WTC11 (cell line): ENCODE measurements around the gene AQP1. TPM values are rescaled to one million over a fixed set of nuclear protein-coding genes. Genes with fewer than 3 reads are reported as not detected.
A peak's percentile ranks its signal among the peaks of the same experiment; 100 is the strongest.

ENCODE experiments used
- ATAC-seq: fragments of 200-7000 bp; cut with Tn5 transposase; 2 replicates; pipeline ENCODE4 v1.10.0; 2021; ENCODE audit warnings: mild to moderate bottlenecking, moderate library complexity
- CTCF ChIA-PET: fragments of 300-600 bp; sonication (Branson Sonifier 250); formaldehyde crosslinking; loops from one replicate; lab custom pipeline; 2021; ENCODE audit warnings: antibody characterized with exemption; lab: Charles Lee
- POLR2A ChIA-PET: fragments of 350-600 bp; sonication (Branson Sonifier 250); formaldehyde crosslinking; loops from one replicate; lab custom pipeline; 2021; ENCODE audit warnings: antibody characterized with exemption; lab: Charles Lee
- DNase-seq: peaks from one replicate; pipeline ENCODE4 v3.0.0; 2021; ENCODE audit warnings: low spot score
- H3K27ac Mint-ChIP-seq: 2 replicates; pipeline ENCODE4 v1.8.0; 2021; ENCODE audit warnings: mixed read lengths
- H3K27me3 Mint-ChIP-seq: 2 replicates; pipeline ENCODE4 v1.8.0; 2021; ENCODE audit warnings: low read depth, mild to moderate bottlenecking, moderate library complexity, mixed read lengths
- H3K36me3 Mint-ChIP-seq: 2 replicates; pipeline ENCODE4 v1.8.0; 2021; ENCODE audit warnings: mixed read lengths
- H3K4me1 Mint-ChIP-seq: 2 replicates; pipeline ENCODE4 v1.8.0; 2022; ENCODE audit warnings: mixed read lengths
- H3K4me3 Mint-ChIP-seq: 2 replicates; pipeline ENCODE4 v1.8.0; 2021; ENCODE audit warnings: mild to moderate bottlenecking, moderate library complexity, mixed read lengths
- H3K9me3 Mint-ChIP-seq: 2 replicates; pipeline ENCODE4 v1.8.0; 2021; ENCODE audit warnings: mixed read lengths
- ARID4B ChIP-seq: sonication (generic); formaldehyde crosslinking; IDR thresholded peaks from 2 replicates; pipeline ENCODE4 v1.8.0; 2023; ENCODE audit warnings: missing genetic modification reagents, mild to moderate bottlenecking, borderline replicate concordance
- ERG ChIP-seq: fragments of 250-450 bp; sonication (Bioruptor Pico); IDR thresholded peaks from 2 replicates; pipeline ENCODE4 v1.8.0; 2021; ENCODE audit warnings: mild to moderate bottlenecking
- ETV6 ChIP-seq: sonication (generic); formaldehyde crosslinking; IDR thresholded peaks from 2 replicates; pipeline ENCODE4 v1.8.1; 2022; ENCODE audit warnings: mild to moderate bottlenecking, missing genetic modification reagents
- HMGA2 ChIP-seq: fragments of 250-450 bp; sonication (Bioruptor Pico); IDR thresholded peaks from 2 replicates; pipeline ENCODE4 v1.4.0; 2021; ENCODE audit warnings: mild to moderate bottlenecking, moderate library complexity
- NFYB ChIP-seq: sonication (generic); formaldehyde crosslinking; conservative IDR thresholded peaks from 2 replicates; pipeline ENCODE4 v1.8.0; 2022; ENCODE audit warnings: low read depth, missing genetic modification reagents
- NR2C2 ChIP-seq: sonication (generic); formaldehyde crosslinking; IDR thresholded peaks from 2 replicates; pipeline ENCODE4 v1.8.0; 2022; ENCODE audit warnings: mild to moderate bottlenecking, missing genetic modification reagents
- SOX15 ChIP-seq: fragments of 250-450 bp; sonication (Bioruptor Pico); IDR thresholded peaks from 2 replicates; pipeline ENCODE4 v1.9.0; 2021; ENCODE audit warnings: mild to moderate bottlenecking
- SP1 ChIP-seq: sonication (generic); formaldehyde crosslinking; conservative IDR thresholded peaks from 2 replicates; pipeline ENCODE4 v1.8.1; 2022; ENCODE audit warnings: missing genetic modification reagents
- TEAD1 ChIP-seq: sonication (generic); formaldehyde crosslinking; IDR thresholded peaks from 2 replicates; pipeline ENCODE4 v1.8.0; 2022; ENCODE audit warnings: mild to moderate bottlenecking, missing genetic modification reagents
- ZNF121 ChIP-seq: sonication (generic); formaldehyde crosslinking; IDR thresholded peaks from 2 replicates; pipeline ENCODE4 v1.8.0; 2023; ENCODE audit warnings: missing genetic modification reagents
- ZNF219 ChIP-seq: sonication (generic); formaldehyde crosslinking; IDR thresholded peaks from 2 replicates; pipeline ENCODE4 v1.8.0; 2023; ENCODE audit warnings: missing genetic modification reagents, mild to moderate bottlenecking, borderline replicate concordance
- ZNF232 ChIP-seq: sonication (generic); formaldehyde crosslinking; IDR thresholded peaks from 2 replicates; pipeline ENCODE4 v1.8.0; 2022; ENCODE audit warnings: mild to moderate bottlenecking, missing genetic modification reagents
- ZNF317 ChIP-seq: sonication (generic); formaldehyde crosslinking; IDR thresholded peaks from 2 replicates; pipeline ENCODE4 v1.8.1; 2023; ENCODE audit warnings: low read depth, mild to moderate bottlenecking, moderate library complexity, missing genetic modification reagents, borderline replicate concordance
- ZNF396 ChIP-seq: fragments of 250-450 bp; sonication (Bioruptor Pico); IDR thresholded peaks from 2 replicates; pipeline ENCODE4 v1.8.0; 2021; ENCODE audit warnings: mild to moderate bottlenecking, moderate library complexity, borderline replicate concordance
- total RNA-seq: library from RNA; stranded (reverse); gene quantifications from 3 replicates; pipeline ENCODE4 v1.2.3, GENCODE V29; 2021
- TF ChIP-seq, protein P1 (sequence below): sonication (generic); formaldehyde crosslinking; IDR thresholded peaks from 2 replicates; pipeline ENCODE4 v1.8.0; 2022; ENCODE audit warnings: missing genetic modification reagents
- TF ChIP-seq, protein P2 (sequence below): sonication (generic); formaldehyde crosslinking; IDR thresholded peaks from 2 replicates; pipeline ENCODE4 v1.8.1; 2023; ENCODE audit warnings: mild to moderate bottlenecking, missing genetic modification reagents, moderate library complexity
- TF ChIP-seq, protein P3 (sequence below): fragments of 200-600 bp; IDR thresholded peaks from 2 replicates; pipeline ENCODE4 v1.8.0; 2022; ENCODE audit warnings: antibody characterized with exemption
- TF ChIP-seq, protein P4 (sequence below): sonication (generic); formaldehyde crosslinking; conservative IDR thresholded peaks from 2 replicates; pipeline ENCODE4 v1.8.1; 2023; ENCODE audit warnings: mild to moderate bottlenecking, low read depth, missing genetic modification reagents, moderate library complexity
- TF ChIP-seq, protein P5 (sequence below): sonication (generic); formaldehyde crosslinking; IDR thresholded peaks from 2 replicates; pipeline ENCODE4 v1.8.1; 2023; ENCODE audit warnings: mild to moderate bottlenecking, missing genetic modification reagents, moderate library complexity

AQP1 gene
- total RNA-seq, 1 experiment from 2014 or later: 0.81 TPM

DNA sequence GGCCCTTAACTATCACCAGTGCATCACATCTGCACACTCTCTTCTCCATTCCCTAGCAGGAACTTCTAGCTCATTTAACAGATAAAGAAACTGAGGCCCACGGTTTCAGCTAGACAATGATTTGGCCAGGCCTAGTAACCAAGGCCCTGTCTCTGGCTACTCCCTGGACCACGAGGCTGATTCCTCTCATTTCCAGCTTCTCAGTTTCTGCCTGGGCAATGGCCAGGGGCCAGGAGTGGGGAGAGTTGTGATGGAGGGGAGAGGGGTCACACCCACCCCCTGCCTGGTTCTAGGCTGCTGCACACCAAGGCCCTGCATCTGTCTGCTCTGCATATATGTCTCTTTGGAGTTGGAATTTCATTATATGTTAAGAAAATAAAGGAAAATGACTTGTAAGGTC is 13.5 kb downstream of the AQP1 start:
- no peaks in the 10 kb centered on the region for H3K4me1 Mint-ChIP-seq
- no peak overlapping the region for H3K27ac Mint-ChIP-seq
- H3K9me3 Mint-ChIP-seq: peaks cover 13% of the 10 kb centered on the region
- no peak overlapping the region for H3K4me3 Mint-ChIP-seq
- POLR2A ChIA-PET: no interaction called here
- DNase-seq (no peak), ATAC-seq (no peak)
- CTCF ChIA-PET: interaction anchor here (0.9 to 2.0 kb wide), 4 partner anchors 13 to 197 kb away, joined by 3 to 6 read pairs (median 5); no protein-coding TSS in a partner anchor
- no peak for TF ChIP-seq ZNF232 (CRISPR knock-in tag)
- TF ChIP-seq ETV6 (CRISPR knock-in tag): no peak
- TF ChIP-seq, protein P1, sequence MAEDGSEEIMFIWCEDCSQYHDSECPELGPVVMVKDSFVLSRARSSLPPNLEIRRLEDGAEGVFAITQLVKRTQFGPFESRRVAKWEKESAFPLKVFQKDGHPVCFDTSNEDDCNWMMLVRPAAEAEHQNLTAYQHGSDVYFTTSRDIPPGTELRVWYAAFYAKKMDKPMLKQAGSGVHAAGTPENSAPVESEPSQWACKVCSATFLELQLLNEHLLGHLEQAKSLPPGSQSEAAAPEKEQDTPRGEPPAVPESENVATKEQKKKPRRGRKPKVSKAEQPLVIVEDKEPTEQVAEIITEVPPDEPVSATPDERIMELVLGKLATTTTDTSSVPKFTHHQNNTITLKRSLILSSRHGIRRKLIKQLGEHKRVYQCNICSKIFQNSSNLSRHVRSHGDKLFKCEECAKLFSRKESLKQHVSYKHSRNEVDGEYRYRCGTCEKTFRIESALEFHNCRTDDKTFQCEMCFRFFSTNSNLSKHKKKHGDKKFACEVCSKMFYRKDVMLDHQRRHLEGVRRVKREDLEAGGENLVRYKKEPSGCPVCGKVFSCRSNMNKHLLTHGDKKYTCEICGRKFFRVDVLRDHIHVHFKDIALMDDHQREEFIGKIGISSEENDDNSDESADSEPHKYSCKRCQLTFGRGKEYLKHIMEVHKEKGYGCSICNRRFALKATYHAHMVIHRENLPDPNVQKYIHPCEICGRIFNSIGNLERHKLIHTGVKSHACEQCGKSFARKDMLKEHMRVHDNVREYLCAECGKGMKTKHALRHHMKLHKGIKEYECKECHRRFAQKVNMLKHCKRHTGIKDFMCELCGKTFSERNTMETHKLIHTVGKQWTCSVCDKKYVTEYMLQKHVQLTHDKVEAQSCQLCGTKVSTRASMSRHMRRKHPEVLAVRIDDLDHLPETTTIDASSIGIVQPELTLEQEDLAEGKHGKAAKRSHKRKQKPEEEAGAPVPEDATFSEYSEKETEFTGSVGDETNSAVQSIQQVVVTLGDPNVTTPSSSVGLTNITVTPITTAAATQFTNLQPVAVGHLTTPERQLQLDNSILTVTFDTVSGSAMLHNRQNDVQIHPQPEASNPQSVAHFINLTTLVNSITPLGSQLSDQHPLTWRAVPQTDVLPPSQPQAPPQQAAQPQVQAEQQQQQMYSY (CRISPR knock-in tag): no peak
- TF ChIP-seq SOX15: no peak
- TF ChIP-seq, protein P2, sequence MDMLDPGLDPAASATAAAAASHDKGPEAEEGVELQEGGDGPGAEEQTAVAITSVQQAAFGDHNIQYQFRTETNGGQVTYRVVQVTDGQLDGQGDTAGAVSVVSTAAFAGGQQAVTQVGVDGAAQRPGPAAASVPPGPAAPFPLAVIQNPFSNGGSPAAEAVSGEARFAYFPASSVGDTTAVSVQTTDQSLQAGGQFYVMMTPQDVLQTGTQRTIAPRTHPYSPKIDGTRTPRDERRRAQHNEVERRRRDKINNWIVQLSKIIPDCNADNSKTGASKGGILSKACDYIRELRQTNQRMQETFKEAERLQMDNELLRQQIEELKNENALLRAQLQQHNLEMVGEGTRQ (CRISPR knock-in tag): no peak
- no peak for TF ChIP-seq ZNF396 (CRISPR knock-in tag)
- no peak for TF ChIP-seq ZNF121 (CRISPR knock-in tag)
- TF ChIP-seq SP1 (CRISPR knock-in tag): no peak
- TF ChIP-seq ZNF317: no peak
- TF ChIP-seq, protein P3, sequence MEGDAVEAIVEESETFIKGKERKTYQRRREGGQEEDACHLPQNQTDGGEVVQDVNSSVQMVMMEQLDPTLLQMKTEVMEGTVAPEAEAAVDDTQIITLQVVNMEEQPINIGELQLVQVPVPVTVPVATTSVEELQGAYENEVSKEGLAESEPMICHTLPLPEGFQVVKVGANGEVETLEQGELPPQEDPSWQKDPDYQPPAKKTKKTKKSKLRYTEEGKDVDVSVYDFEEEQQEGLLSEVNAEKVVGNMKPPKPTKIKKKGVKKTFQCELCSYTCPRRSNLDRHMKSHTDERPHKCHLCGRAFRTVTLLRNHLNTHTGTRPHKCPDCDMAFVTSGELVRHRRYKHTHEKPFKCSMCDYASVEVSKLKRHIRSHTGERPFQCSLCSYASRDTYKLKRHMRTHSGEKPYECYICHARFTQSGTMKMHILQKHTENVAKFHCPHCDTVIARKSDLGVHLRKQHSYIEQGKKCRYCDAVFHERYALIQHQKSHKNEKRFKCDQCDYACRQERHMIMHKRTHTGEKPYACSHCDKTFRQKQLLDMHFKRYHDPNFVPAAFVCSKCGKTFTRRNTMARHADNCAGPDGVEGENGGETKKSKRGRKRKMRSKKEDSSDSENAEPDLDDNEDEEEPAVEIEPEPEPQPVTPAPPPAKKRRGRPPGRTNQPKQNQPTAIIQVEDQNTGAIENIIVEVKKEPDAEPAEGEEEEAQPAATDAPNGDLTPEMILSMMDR: no peak
- no peak for TF ChIP-seq HMGA2
- no peaks in the 10 kb centered on the region for H3K36me3 Mint-ChIP-seq
- no peaks in the 10 kb centered on the region for H3K27me3 Mint-ChIP-seq

DNA sequence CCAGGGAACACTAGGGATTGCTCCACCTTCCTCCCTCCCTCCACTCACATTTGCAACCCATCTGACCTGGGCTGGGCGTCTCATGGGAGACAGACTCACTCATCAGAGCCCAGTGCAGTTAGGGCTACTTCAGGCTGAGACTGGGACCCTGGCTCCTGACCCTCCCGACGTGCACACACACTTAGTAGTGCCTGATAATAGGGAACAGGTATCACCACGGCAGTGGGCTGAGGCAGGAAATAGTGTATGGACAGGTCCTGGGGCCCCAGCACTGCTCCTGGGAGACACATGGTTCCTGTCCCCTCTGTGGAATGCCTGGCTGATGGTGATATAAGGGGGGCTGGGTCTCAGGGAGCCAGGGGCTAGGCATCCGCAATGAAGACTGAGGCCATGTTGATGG is 14.3 kb downstream of the AQP1 start:
- ChIA-PET POLR2A (no interaction called here), CTCF (no interaction called here)
- no peaks in the 10 kb centered on the region for H3K36me3 Mint-ChIP-seq
- no peaks in the 10 kb centered on the region for H3K4me1 Mint-ChIP-seq
- no peak overlapping the region for H3K27ac Mint-ChIP-seq
- H3K27me3 Mint-ChIP-seq: no peaks in the 10 kb centered on the region
- H3K4me3 Mint-ChIP-seq: no peak overlapping the region
- no peak for ATAC-seq
- peak; percentile 5 for DNase-seq
- H3K9me3 Mint-ChIP-seq: peaks cover 13% of the 10 kb centered on the region
- TF ChIP-seq ERG (no peak), NR2C2 (no peak), ARID4B (no peak), ETV6 (CRISPR knock-in tag) (no peak), NFYB (CRISPR knock-in tag) (no peak), TEAD1 (CRISPR knock-in tag) (no peak), HMGA2 (no peak), ZNF219 (CRISPR knock-in tag) (no peak)
- TF ChIP-seq, protein P4, sequence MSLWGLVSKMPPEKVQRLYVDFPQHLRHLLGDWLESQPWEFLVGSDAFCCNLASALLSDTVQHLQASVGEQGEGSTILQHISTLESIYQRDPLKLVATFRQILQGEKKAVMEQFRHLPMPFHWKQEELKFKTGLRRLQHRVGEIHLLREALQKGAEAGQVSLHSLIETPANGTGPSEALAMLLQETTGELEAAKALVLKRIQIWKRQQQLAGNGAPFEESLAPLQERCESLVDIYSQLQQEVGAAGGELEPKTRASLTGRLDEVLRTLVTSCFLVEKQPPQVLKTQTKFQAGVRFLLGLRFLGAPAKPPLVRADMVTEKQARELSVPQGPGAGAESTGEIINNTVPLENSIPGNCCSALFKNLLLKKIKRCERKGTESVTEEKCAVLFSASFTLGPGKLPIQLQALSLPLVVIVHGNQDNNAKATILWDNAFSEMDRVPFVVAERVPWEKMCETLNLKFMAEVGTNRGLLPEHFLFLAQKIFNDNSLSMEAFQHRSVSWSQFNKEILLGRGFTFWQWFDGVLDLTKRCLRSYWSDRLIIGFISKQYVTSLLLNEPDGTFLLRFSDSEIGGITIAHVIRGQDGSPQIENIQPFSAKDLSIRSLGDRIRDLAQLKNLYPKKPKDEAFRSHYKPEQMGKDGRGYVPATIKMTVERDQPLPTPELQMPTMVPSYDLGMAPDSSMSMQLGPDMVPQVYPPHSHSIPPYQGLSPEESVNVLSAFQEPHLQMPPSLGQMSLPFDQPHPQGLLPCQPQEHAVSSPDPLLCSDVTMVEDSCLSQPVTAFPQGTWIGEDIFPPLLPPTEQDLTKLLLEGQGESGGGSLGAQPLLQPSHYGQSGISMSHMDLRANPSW: no peak
- TF ChIP-seq, protein P5, sequence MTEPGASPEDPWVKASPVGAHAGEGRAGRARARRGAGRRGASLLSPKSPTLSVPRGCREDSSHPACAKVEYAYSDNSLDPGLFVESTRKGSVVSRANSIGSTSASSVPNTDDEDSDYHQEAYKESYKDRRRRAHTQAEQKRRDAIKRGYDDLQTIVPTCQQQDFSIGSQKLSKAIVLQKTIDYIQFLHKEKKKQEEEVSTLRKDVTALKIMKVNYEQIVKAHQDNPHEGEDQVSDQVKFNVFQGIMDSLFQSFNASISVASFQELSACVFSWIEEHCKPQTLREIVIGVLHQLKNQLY (CRISPR knock-in tag): no peak
- TF ChIP-seq, protein P2 (CRISPR knock-in tag): no peak
